Dendritic cell treated with granulocyte-macrophage colony-stimulating factor and Interleukin-4, amounts not matched to agents 40 ng/mL and 50 ng/mL, for 4 days (primary cell): Measurements from ENCODE around the gene HNRNPA3.
"Not testable (repeated sequence)": the region's sequence is repeated elsewhere in the genome, so short reads cannot be mapped to it uniquely, and the experiment has no call there.

Experiments used
- H3K27ac Mint-ChIP-seq: one replicate; pipeline ENCODE4 v1.8.0; 2022; ENCODE audit warnings: mild to moderate bottlenecking, mixed read lengths
- H3K27me3 Mint-ChIP-seq: one replicate; pipeline ENCODE4 v1.8.0; 2022; ENCODE audit warnings: mild to moderate bottlenecking, mixed read lengths
- H3K36me3 Mint-ChIP-seq: one replicate; pipeline ENCODE4 v1.8.0; 2022; ENCODE audit warnings: low read depth, mixed read lengths
- H3K4me1 Mint-ChIP-seq: one replicate; pipeline ENCODE4 v1.8.0; 2022; ENCODE audit warnings: low read depth, mixed read lengths
- H3K4me3 Mint-ChIP-seq: one replicate; pipeline ENCODE4 v1.8.0; 2022; ENCODE audit warnings: mild to moderate bottlenecking, moderate library complexity, mixed read lengths
- H3K9me3 Mint-ChIP-seq: one replicate; pipeline ENCODE4 v1.8.0; 2022; ENCODE audit warnings: mixed read lengths
- intact Hi-C: fragments of 100-400 bp; cut with micrococcal nuclease; formaldehyde crosslinking; loops from one replicate; pipeline ENCODE4 v1.15.0; 2022

HNRNPA3 gene

DNA sequence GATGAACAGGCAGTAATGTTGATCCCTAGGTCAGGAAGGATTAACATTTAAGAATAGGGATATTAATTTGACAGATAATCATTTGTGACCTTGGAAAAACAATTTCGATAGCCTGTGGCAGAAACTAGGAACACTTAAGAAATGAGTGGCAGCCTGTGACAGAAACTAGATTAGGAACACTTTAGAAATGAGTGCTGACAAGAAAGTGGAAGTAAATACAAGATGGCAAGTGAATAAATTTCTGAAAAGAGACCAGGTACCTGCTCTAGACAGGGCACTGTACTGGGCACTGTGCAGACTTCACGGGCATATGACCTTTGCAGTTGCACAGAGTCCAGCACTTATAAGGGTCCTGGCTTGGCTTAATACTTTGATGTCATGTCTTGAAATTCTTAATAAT is 5.5 kb upstream of the HNRNPA3 start:
- intact Hi-C loops: no loop called here
- H3K27me3 Mint-ChIP-seq: no peaks in the 10 kb centered on the region
- H3K36me3 Mint-ChIP-seq: peaks cover 3% of the 10 kb centered on the region
- H3K4me1 Mint-ChIP-seq: peaks cover 5% of the 10 kb centered on the region
- H3K9me3 Mint-ChIP-seq: no peaks in the 10 kb centered on the region
- H3K4me3 Mint-ChIP-seq: no peak overlapping the region
- no peak overlapping the region for H3K27ac Mint-ChIP-seq

DNA sequence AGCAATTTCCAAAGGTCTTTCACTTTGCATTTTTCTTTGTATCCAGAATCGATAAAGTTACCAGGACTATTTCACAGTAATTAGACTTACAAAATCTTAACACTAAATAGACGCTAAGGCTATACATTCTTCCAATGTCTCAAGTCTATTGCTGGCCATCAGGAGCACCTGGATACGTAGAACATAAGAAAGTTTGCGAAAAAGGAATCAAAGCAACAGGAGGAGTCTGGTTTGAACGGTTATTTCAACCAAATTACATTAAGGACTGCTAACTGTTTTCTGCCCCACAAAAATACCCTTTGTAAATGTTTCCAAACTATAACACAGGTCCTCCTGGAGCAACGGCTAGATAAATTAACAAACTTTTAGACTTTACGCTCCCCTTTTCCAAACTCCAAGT is 1.4 kb upstream of the HNRNPA3 start:
- Mint-ChIP-seq H3K4me3 (peak overlapping the region; percentile 85), H3K4me1 (peaks cover 22% of the 10 kb centered on the region), H3K9me3 (no peaks in the 10 kb centered on the region)

DNA sequence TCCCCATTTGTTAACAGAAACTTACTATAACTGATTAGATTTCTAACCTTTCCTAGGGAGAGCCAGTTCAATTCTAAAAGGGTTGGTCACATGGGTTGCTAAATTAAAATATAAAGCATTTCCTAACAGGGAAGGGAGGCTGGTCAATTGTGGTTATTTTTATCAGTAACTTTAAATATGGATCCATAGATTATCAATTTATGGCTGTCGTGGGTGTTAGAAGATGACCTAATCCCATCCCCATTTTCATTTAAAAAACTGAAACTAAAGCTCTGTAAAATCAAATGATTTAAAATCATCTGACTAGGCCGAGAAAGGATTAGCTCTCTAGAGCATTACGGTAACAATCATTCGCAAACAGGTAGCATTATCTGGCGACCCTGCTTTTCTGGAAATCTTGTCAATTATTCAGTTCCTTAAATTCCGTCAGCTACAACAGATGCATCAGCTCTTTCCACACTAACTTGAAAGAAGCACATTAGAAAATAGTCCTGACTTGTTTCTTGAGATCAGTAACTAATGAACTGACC is 953 bp upstream of the HNRNPA3 start:
- H3K27ac Mint-ChIP-seq: peak overlapping the region; percentile 99
- intact Hi-C loops: loop anchor here (1.0 to 2.0 kb wide), 3 partner anchors 29 to 53 kb away; partner anchors contain the start of gene NFE2L2
- H3K27me3 Mint-ChIP-seq: no peaks in the 10 kb centered on the region
- H3K36me3 Mint-ChIP-seq: peaks cover 47% of the 10 kb centered on the region
- no peaks in the 10 kb centered on the region for H3K9me3 Mint-ChIP-seq
- H3K4me3 Mint-ChIP-seq: peak overlapping the region; percentile 85
- peaks cover 23% of the 10 kb centered on the region for H3K4me1 Mint-ChIP-seq

More for the DNA sequence above, 1.4 kb upstream of the HNRNPA3 start:
- no peaks in the 10 kb centered on the region for H3K27me3 Mint-ChIP-seq
- peak overlapping the region; percentile 99 for H3K27ac Mint-ChIP-seq
- intact Hi-C loops: no loop called here
- H3K36me3 Mint-ChIP-seq: peaks cover 42% of the 10 kb centered on the region

DNA sequence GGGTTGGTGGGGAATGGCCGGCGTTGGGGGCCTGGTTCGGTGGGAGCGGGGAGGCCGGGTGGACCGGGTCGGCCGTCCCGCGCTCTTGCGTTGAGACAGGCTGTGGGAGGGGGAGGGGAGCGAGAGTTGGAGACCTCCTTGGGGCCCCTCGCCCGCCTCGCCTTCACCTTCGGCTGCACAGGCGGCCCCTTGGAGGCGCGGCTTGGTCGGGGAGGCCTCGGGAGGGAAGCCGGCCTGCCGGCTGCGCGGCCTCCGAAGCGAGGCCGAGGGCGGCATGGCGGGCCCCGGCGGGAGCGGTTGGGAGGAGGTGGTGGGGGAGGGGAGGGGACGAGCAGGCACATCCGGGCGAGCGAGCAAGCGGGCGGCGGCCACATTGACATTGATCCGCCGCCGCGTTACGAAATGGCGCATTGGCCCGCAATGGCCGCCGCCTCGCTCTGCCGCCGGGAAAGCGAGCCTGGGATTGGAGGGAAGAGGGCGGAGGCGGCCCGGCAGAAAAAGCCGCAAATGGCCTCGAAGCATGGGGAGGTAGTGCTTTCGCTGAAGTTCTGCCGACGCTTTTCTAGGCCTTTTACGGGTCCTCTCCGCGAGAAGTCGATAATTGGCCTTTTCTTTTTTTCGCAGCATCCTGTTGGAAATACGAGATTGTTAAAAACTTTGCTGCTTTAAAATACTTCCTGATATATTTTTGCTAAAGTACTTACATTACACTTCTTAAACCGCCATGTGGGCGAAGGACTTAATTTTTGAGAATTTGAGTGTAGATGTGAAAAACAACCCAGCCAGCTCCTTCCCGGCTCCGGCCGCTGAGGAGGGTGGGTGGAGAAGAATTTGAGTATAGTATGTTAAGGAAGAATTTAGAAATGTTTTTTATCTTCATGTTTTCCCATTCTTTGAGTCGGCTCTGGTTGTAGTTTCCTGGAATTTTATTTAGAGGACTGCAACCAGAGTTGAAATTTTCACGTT is 580 bp downstream of the HNRNPA3 start:
- peaks cover 35% of the 10 kb centered on the region for H3K4me1 Mint-ChIP-seq
- no peaks in the 10 kb centered on the region for H3K27me3 Mint-ChIP-seq
- peak overlapping the region; percentile 85 for H3K4me3 Mint-ChIP-seq
- peaks cover 63% of the 10 kb centered on the region for H3K36me3 Mint-ChIP-seq
- peak overlapping the region; percentile 99 for H3K27ac Mint-ChIP-seq
- intact Hi-C loops: loop anchor here (1.0 to 2.0 kb wide), 3 partner anchors 27 to 51 kb away; partner anchors contain the start of gene NFE2L2
- no peaks in the 10 kb centered on the region for H3K9me3 Mint-ChIP-seq

GRCh38 chr2:177217247-177217843 is 4.8 kb downstream of the HNRNPA3 start:
- H3K9me3 Mint-ChIP-seq: no peaks in the 10 kb centered on the region
- H3K4me3 Mint-ChIP-seq: no peak overlapping the region
- H3K4me1 Mint-ChIP-seq: peaks cover 38% of the 10 kb centered on the region
- H3K27me3 Mint-ChIP-seq: no peaks in the 10 kb centered on the region
- intact Hi-C loops: no loop called here
- H3K27ac Mint-ChIP-seq: no peak overlapping the region
- H3K36me3 Mint-ChIP-seq: peaks cover 95% of the 10 kb centered on the region

DNA sequence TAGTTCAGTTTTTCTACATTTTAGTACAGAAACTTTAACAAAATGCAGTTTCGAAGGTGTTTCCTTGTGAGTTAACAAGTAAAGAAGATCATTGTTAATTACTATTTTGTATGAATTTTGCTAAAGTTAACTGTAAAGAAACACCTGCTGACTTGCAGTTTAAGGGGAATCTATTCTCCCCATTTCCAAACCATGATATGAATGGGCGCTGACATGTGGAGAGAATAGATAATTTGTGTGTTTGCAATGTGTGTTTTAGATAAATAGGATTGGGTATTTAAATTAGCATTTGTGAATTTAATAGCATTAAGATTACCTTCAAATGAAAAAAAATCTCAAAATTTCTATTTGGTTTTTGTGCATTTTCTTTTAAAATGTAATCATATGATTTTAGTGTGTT is 7.2 kb downstream of the HNRNPA3 start:
- H3K27me3 Mint-ChIP-seq, H3K27ac Mint-ChIP-seq, H3K4me3 Mint-ChIP-seq, H3K9me3 Mint-ChIP-seq, intact Hi-C loops: not testable (repeated sequence)
- peaks cover 37% of the 10 kb centered on the region for H3K4me1 Mint-ChIP-seq
- peaks cover 94% of the 10 kb centered on the region for H3K36me3 Mint-ChIP-seq

GRCh38 chr2:177221534-177221933 is 8.9 kb downstream of the HNRNPA3 start:
- peaks cover 22% of the 10 kb centered on the region for H3K4me1 Mint-ChIP-seq
- intact Hi-C loops: no loop called here
- no peak overlapping the region for H3K27ac Mint-ChIP-seq
- H3K36me3 Mint-ChIP-seq: peaks cover 89% of the 10 kb centered on the region
- no peak overlapping the region for H3K4me3 Mint-ChIP-seq
- no peaks in the 10 kb centered on the region for H3K9me3 Mint-ChIP-seq
- no peaks in the 10 kb centered on the region for H3K27me3 Mint-ChIP-seq

GRCh38 chr2:177221970-177222369 is 9.4 kb downstream of the HNRNPA3 start:
- Mint-ChIP-seq H3K4me1 (peaks cover 24% of the 10 kb centered on the region), H3K4me3 (no peak overlapping the region), H3K36me3 (peaks cover 89% of the 10 kb centered on the region), H3K27me3 (no peaks in the 10 kb centered on the region), H3K9me3 (no peaks in the 10 kb centered on the region), H3K27ac (no peak overlapping the region)
- intact Hi-C loops: no loop called here

DNA sequence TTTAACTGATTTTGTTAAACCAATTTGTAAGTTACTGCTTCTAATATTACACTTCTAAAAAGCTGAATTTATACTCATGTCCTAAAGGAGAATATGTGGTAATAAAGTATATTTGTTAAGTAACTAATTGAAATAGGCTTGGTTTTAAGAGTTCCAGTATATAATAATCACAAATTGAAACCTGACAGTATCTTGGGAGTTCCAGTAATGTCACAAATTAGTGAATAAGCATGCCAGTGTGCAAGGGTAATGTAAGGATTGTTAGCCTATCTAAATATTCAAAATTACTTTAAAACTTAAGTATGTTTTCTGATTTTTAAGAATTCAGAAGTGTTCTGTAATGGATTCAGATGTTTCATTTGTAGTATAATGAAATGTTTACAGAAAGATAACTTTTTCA is 10.8 kb downstream of the HNRNPA3 start:
- H3K4me3 Mint-ChIP-seq, H3K27me3 Mint-ChIP-seq, intact Hi-C loops, H3K9me3 Mint-ChIP-seq, H3K27ac Mint-ChIP-seq: not testable (repeated sequence)
- H3K36me3 Mint-ChIP-seq: peaks cover 87% of the 10 kb centered on the region
- H3K4me1 Mint-ChIP-seq: peaks cover 25% of the 10 kb centered on the region

DNA sequence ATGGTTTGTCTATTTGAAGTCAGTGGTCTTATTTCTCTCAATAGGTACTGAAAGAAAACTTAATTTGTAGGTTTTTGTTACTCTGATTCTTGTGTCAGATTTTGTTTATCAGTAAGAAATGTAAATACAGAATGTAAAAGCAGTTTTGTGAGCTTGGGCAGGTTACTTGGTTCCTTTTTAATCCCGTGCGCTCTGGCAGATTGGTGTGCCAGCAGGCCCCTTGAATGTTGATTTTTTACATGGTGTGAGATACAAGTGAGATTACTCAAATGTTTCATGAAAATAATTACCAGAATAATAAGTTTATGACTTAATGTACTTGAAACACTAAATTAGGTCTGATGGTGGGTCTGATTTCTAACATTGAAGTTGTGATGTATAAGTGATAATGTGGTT is 13.4 kb downstream of the HNRNPA3 start:
- peaks cover 42% of the 10 kb centered on the region for H3K4me1 Mint-ChIP-seq
- H3K9me3 Mint-ChIP-seq: no peaks in the 10 kb centered on the region
- no peaks in the 10 kb centered on the region for H3K27me3 Mint-ChIP-seq
- no peak overlapping the region for H3K27ac Mint-ChIP-seq
- no peak overlapping the region for H3K4me3 Mint-ChIP-seq
- intact Hi-C loops: loop anchor here (5.0 kb wide), 1 partner anchor 36 kb away; the partner anchor contains the start of gene NFE2L2
- H3K36me3 Mint-ChIP-seq: peaks cover 88% of the 10 kb centered on the region

DNA sequence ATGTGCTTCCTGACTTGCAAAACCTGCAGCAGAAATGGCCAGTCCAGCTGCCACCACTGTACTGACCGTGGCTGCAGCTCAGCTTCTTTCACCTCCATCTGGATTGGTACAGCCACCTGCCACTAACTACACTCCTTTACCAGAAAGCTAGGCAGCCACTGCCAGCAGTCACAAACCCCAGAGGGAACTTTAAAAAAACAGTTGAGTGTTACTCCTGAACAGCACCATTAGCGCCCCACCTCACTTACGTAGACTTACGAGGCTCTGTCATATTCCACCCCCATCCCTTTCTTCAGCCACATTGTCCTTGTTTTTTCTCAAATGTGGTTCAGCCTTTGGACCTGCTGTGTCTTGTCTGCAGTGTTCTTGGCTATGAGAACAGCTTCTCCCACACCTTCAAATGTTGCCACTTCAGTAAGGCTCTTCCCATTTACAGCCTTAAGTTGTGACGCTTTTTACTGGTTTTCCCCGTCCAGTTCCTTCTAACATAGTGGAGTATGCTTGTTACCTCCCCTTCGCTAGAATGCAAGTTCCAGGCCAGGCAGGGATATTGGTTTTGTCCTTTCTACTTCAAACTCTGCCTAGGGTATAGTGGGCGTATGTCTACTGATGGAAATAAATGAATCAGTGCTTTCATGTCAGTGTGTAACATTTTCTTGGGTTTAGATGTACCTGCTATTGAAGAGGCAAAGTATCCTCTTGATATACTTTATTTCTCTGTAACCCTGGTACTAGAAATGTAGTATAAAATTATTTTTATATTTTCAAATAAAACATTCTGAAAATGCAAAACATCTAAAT is 17.0 kb downstream of the HNRNPA3 start:
- intact Hi-C loops: loop anchor here (5.0 kb wide), 1 partner anchor 33 kb away; the partner anchor contains the start of gene NFE2L2
- Mint-ChIP-seq H3K4me3 (no peak overlapping the region), H3K36me3 (peaks cover 90% of the 10 kb centered on the region), H3K27ac (peak overlapping the region; percentile 64), H3K9me3 (no peaks in the 10 kb centered on the region), H3K27me3 (no peaks in the 10 kb centered on the region), H3K4me1 (peaks cover 50% of the 10 kb centered on the region)

GRCh38 chr2:177231270-177231669 is 18.7 kb downstream of the HNRNPA3 start:
- intact Hi-C loops: no loop called here
- Mint-ChIP-seq H3K27ac (no peak overlapping the region), H3K4me3 (no peak overlapping the region), H3K4me1 (peaks cover 61% of the 10 kb centered on the region), H3K27me3 (no peaks in the 10 kb centered on the region), H3K9me3 (no peaks in the 10 kb centered on the region), H3K36me3 (peaks cover 94% of the 10 kb centered on the region)

- Mint-ChIP-seq H3K9me3 (no peaks in the 10 kb centered on the region), H3K27ac (no peak overlapping the region), H3K27me3 (no peaks in the 10 kb centered on the region), H3K4me3 (no peak overlapping the region), H3K4me1 (peaks cover 54% of the 10 kb centered on the region), H3K36me3 (peaks cover 86% of the 10 kb centered on the region)
- intact Hi-C loops: no loop called here
Measured at GRCh38 chr2:177232098-177232704, 19.6 kb downstream of the HNRNPA3 start.
